Osteocyte (in vitro differentiated cells): ENCODE results near the gene S1PR2. TPM values are rescaled to one million over a fixed set of nuclear protein-coding genes. Genes with fewer than 3 reads are reported as not detected.
"Not testable (repeated sequence)": the region's sequence is repeated elsewhere in the genome, so short reads cannot be mapped to it uniquely, and the experiment has no call there.

ENCODE experiments used
- DNase-seq: peaks from one replicate; pipeline ENCODE4 v3.0.0; 2021; ENCODE audit warnings: mixed read lengths; ENCODE audit not compliant: unreplicated experiment; ENCODE audit errors: extremely low spot score
- H3K27ac Mint-ChIP-seq: one replicate; pipeline ENCODE4 v1.8.0; 2021; ENCODE audit warnings: mild to moderate bottlenecking, mixed read lengths; ENCODE audit not compliant: unreplicated experiment
- H3K27me3 Mint-ChIP-seq: one replicate; pipeline ENCODE4 v1.8.0; 2021; ENCODE audit warnings: mixed read lengths; ENCODE audit not compliant: unreplicated experiment
- H3K36me3 Mint-ChIP-seq: one replicate; pipeline ENCODE4 v1.8.0; 2021; ENCODE audit warnings: mixed read lengths; ENCODE audit not compliant: unreplicated experiment
- H3K4me1 Mint-ChIP-seq: one replicate; pipeline ENCODE4 v1.8.0; 2021; ENCODE audit warnings: mixed read lengths; ENCODE audit not compliant: unreplicated experiment
- H3K4me3 Mint-ChIP-seq: one replicate; pipeline ENCODE4 v1.8.0; 2021; ENCODE audit warnings: mild to moderate bottlenecking, moderate library complexity, mixed read lengths; ENCODE audit not compliant: unreplicated experiment
- H3K9me3 Mint-ChIP-seq: one replicate; pipeline ENCODE4 v1.8.0; 2021; ENCODE audit warnings: mixed read lengths; ENCODE audit not compliant: unreplicated experiment
- total RNA-seq: library from RNA; stranded (reverse); gene quantifications from 2 replicates; pipeline ENCODE4 v1.2.1, GENCODE V29; 2021
- TF ChIP-seq, protein P1 (sequence below): fragments of 200-600 bp; sonication (generic); IDR thresholded peaks from 2 replicates; pipeline ENCODE4 v1.5.0; 2021; ENCODE audit warnings: antibody characterized with exemption, mild to moderate bottlenecking, moderate library complexity

Gene S1PR2
- total RNA-seq, 1 donor from 2014 or later = 23.6 TPM

GRCh38 chr19:10206226-10206885 lies 24.8 kb downstream of the S1PR2 start:
- H3K27ac Mint-ChIP-seq = no peak overlapping the region
- H3K4me1 Mint-ChIP-seq = peaks cover 2% of the 10 kb centered on the region
- no peaks in the 10 kb centered on the region for H3K9me3 Mint-ChIP-seq
- TF ChIP-seq, protein P1, sequence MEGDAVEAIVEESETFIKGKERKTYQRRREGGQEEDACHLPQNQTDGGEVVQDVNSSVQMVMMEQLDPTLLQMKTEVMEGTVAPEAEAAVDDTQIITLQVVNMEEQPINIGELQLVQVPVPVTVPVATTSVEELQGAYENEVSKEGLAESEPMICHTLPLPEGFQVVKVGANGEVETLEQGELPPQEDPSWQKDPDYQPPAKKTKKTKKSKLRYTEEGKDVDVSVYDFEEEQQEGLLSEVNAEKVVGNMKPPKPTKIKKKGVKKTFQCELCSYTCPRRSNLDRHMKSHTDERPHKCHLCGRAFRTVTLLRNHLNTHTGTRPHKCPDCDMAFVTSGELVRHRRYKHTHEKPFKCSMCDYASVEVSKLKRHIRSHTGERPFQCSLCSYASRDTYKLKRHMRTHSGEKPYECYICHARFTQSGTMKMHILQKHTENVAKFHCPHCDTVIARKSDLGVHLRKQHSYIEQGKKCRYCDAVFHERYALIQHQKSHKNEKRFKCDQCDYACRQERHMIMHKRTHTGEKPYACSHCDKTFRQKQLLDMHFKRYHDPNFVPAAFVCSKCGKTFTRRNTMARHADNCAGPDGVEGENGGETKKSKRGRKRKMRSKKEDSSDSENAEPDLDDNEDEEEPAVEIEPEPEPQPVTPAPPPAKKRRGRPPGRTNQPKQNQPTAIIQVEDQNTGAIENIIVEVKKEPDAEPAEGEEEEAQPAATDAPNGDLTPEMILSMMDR = no peak
- no peak for DNase-seq
- H3K36me3 Mint-ChIP-seq = no peaks in the 10 kb centered on the region
- no peak overlapping the region for H3K4me3 Mint-ChIP-seq
- H3K27me3 Mint-ChIP-seq = no peaks in the 10 kb centered on the region

GRCh38 chr19:10205636-10206035 lies 25.5 kb downstream of the S1PR2 start:
- H3K27me3 Mint-ChIP-seq = no peaks in the 10 kb centered on the region
- no peak overlapping the region for H3K4me3 Mint-ChIP-seq
- H3K27ac Mint-ChIP-seq = no peak overlapping the region
- H3K36me3 Mint-ChIP-seq = no peaks in the 10 kb centered on the region
- no peak for DNase-seq
- peaks cover 2% of the 10 kb centered on the region for H3K4me1 Mint-ChIP-seq
- no peaks in the 10 kb centered on the region for H3K9me3 Mint-ChIP-seq
- TF ChIP-seq, protein P1 = no peak

DNA sequence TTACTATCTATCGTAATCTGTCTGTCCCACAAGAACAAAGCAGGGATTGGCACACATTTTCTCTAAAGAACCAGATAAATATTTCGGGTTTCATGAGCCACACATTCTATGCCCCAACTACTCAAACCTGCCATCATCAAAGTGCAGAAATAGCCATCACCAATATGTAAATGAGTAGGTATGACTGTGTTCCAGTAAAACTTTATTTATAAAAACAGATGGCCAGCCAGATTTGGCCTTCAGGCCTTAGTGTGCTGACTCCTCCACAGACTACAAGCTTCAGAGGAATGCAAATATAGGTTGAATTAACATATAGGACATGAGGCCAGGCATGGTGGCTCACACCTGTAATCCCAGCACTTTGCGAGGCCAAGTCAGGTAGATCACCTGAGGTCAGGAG lies 27.4 kb downstream of the S1PR2 start:
- Mint-ChIP-seq H3K36me3 (no peaks in the 10 kb centered on the region), H3K27ac (no peak overlapping the region), H3K27me3 (no peaks in the 10 kb centered on the region), H3K4me1 (no peaks in the 10 kb centered on the region), H3K9me3 (no peaks in the 10 kb centered on the region), H3K4me3 (no peak overlapping the region)
- DNase-seq = no peak
- TF ChIP-seq, protein P1 = no peak

DNA sequence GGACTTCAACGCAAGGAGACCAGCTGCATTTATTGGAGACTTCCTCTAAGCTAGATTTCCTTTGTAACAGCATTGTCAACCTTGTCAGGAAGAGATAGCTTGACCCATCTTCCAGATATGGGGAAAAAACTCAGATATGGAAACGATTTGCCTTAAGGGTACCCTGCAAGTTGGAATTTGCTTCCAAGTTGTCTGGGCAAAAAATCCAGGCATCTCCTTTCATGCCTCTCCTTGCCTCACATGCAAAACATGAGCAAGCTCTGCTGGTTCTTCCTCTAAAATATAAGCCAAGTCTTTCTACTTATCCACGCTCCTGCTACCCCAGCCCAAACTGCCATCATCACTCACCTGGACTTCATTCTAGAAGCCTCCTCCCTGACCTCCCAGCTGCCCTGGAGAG lies 30.0 kb downstream of the S1PR2 start:
- DNase-seq = no peak
- Mint-ChIP-seq H3K4me1 (no peaks in the 10 kb centered on the region), H3K36me3 (no peaks in the 10 kb centered on the region)

GRCh38 chr19:10200101-10200500 lies 31.0 kb downstream of the S1PR2 start:
- not testable (repeated sequence) for H3K27ac Mint-ChIP-seq

More for the DNA sequence above, 30.0 kb downstream of the S1PR2 start:
- Mint-ChIP-seq H3K4me3 (no peak overlapping the region), H3K27me3 (no peaks in the 10 kb centered on the region), H3K9me3 (no peaks in the 10 kb centered on the region), H3K27ac (no peak overlapping the region)
- TF ChIP-seq, protein P1 = no peak

GRCh38 chr19:10198889-10199644 lies 32.1 kb downstream of the S1PR2 start:
- not testable (repeated sequence) for H3K4me1 Mint-ChIP-seq, H3K4me3 Mint-ChIP-seq, H3K27ac Mint-ChIP-seq, H3K36me3 Mint-ChIP-seq, H3K9me3 Mint-ChIP-seq, H3K27me3 Mint-ChIP-seq, DNase-seq

More at GRCh38 chr19:10200101-10200500, 31.0 kb downstream of the S1PR2 start:
- H3K36me3 Mint-ChIP-seq, H3K4me3 Mint-ChIP-seq, H3K27me3 Mint-ChIP-seq, H3K4me1 Mint-ChIP-seq, H3K9me3 Mint-ChIP-seq, DNase-seq: not testable (repeated sequence)
